HG03575 (cell line): ENCODE data around the gene NKPD1.
"Not testable (repeated sequence)": the region's sequence is repeated elsewhere in the genome, so short reads cannot be mapped to it uniquely, and the experiment has no call there.

Experiments used
- ATAC-seq: cut with Tn5 transposase; IDR thresholded peaks from one replicate; pipeline ENCODE4 v1.9.1; 2021; ENCODE audit not compliant: unreplicated experiment, insufficient number of reproducible peaks, low FRiP score; ENCODE audit errors: extremely low read depth

Gene NKPD1

DNA sequence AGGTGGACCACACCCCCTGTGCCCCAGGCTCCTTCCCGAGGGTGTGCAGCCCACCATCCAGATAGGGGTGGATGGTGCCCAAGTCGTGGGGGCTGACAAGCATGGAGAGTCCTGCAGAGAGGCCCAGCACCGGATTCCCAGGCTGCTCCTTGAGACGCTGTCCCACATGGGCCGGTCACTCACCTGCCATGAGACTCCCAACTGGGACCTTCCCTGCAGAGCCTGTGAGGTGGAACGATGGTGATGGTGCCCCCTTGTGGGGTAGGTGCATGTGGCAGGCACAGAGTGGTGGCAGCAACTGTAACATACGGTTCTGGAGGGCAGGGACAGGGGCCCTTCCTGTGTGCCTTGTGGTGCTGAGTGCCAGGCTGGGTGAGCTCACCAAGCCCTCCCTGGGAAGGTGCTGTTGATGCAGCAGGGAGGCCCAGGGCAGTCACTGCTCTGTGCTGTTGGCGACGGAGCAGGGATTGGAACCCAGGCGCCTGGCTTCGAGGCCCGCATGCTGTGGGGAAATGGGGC is 34.7 kb downstream of the NKPD1 start:
- no peak for ATAC-seq

GRCh38 chr19:45125360-45125759 is 35.4 kb downstream of the NKPD1 start:
- no peak for ATAC-seq

DNA sequence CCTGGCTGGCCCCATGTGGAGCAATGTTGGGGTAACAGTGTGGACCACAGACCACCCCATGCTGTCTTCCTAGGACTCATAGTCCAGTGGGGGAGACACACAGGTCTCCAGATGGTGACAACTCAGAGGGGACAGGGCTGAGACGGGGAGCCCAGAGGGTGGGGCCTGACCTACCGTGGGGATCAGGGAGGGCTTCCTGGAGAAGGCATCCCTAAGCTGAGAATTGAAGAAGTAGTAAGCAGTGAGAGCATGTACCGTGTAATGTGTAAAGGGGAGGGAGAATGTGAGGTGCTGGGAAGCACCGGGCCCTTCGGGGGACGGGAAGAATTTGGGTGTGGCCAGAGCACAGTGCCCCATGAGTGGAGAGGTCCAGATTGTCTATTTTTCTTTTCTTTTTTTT is 36.8 kb downstream of the NKPD1 start:
- ATAC-seq: no peak

- no peak for ATAC-seq
Measured at GRCh38 chr19:45123440-45123850, 37.3 kb downstream of the NKPD1 start.

GRCh38 chr19:45122832-45123231 is 38.0 kb downstream of the NKPD1 start:
- no peak for ATAC-seq

DNA sequence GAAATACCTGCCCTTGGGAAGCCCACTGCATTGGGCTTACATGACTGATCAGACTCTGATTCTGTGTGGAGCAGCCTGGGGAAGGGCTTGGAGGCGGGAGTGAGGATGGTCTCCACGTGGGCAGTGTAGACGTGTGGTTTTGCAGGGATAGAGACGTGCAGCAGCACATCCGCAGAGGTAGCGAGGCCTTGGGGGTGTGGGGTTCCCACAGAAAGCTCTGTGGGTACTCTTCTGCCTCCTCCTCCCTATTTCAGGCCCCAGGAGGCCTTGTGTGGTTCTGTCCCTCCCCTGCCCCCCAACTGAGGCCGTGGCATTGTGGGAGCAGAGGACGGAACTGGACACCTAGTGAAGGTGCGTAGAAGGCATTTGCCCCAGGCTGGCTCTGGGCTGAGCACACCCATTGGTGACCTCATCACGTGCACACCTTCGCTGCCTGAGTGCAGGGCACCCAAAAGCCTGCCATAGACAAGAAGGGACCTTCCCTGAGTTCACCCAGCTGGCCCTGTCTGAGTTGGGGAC is 38.9 kb downstream of the NKPD1 start:
- ATAC-seq: no peak

- ATAC-seq: no peak
Measured at GRCh38 chr19:45119582-45119981, 41.2 kb downstream of the NKPD1 start.

DNA sequence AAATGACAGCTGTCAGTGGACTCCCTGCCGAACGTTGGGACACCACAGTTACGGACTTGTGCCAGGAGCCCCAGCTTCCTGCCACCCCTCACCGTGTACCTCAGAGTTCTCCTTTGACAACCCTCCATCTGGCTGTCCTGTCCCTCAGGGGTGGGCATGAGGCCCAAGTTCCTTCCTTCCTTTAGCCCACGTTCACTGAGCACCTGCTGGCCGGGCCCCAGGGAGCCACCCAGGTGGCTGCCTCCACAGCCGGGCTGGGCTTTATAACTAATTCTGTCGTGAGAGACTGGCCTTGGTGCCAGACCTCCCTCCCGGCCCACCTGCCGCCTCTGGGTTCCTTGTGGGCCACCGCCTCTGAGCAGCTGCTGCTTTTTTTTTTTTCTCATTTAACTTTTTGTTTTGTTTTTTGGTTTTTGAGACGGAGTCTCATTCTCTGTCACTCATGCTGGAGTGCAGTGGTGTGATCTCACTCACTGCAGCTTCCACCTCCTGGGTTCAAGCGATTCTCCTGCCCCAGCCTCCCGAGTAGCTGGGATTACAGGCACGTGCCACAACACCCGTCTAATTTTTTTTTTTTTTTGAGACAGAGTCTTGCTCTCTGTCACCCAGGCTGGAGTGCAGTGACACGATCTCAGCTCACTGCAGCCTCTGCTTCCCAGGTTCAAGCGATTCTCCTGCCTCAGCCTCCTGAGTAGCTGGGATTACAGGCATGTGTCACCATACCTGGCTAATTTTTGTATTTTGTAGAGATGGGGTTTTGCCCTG is 42.0 kb downstream of the NKPD1 start:
- not testable (repeated sequence) for ATAC-seq

DNA sequence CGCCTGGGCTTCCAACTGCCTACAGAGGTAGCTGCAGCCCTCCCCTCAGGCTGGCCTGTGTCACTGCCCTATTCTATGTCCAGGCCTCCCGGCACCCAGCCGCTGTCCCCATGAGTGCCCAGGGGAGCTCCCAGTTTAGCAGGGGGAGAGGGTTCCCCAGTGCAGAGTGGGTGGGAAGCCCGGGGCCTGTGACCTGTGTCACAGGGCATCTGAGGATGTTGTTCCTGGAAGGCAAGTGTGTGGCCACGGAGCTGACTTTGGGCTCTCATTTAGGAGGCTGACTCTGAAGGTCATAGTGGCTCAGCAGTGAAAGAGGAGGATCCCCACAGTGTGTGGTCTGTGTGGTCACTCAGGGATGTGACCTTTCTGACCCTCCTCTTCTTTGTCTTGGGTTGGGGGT is 42.7 kb downstream of the NKPD1 start:
- ATAC-seq: no peak

- ATAC-seq: no peak
Measured at GRCh38 chr19:45117671-45118070, 43.1 kb downstream of the NKPD1 start.

DNA sequence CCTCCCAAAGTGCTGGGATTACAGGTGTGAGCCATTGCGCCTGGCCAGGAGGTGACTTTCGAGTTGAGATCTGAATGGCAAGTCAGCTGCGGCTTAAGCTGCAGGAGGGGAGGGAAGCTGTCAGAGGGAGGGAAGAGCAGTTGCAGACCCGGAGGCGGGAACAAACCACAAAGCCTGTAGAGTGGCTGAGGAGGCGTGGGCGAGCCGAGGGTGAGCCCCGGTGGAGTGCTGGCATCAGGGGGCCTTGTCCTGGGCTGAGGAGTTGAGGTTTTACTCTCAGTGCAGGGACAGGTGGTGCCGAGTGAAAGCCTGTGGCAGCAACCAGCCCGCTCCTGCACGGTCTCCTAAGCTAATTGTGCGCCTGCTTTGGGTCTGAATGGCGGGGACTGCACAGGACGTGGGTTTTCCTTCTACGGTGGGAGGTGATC is 43.6 kb downstream of the NKPD1 start:
- no peak for ATAC-seq

- no peak for ATAC-seq
Measured at GRCh38 chr19:45115809-45116615, 44.8 kb downstream of the NKPD1 start.

DNA sequence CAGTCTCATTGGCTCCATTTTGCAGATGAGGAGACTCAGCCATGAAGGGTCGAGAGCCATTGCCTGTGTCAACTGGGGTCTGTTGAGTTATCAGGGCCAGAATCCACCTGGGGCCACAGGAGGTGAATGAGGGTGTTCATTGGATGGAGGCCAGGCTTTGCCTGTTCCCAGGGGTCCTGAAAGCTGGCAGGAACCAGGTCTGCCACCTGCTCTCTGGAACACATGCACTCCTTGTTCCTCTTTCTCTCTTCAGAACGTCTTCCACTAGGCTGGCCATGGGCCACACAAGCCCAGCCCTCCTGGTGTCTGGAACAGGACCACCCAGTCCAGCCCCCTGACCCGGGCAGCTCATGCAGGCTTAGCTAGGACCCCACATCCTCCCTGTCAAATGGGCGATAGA is 46.7 kb downstream of the NKPD1 start:
- ATAC-seq: no peak

GRCh38 chr19:45113628-45114027 is 47.2 kb downstream of the NKPD1 start:
- no peak for ATAC-seq

- ATAC-seq: no peak
Measured at GRCh38 chr19:45112111-45112827, 48.5 kb downstream of the NKPD1 start.
